NCI-H524 treated with DMSO at 0.1 percent for 48 hours (cell line): ENCODE results near the gene P2RX4.
"Not testable (repeated sequence)": the region's sequence is repeated elsewhere in the genome, so short reads cannot be mapped to it uniquely, and the experiment has no call there.

Source experiments
- DNase-seq: peaks from one replicate; lab custom pipeline; 2025; lab: John Stamatoyannopoulos, UW

The P2RX4 gene

DNA sequence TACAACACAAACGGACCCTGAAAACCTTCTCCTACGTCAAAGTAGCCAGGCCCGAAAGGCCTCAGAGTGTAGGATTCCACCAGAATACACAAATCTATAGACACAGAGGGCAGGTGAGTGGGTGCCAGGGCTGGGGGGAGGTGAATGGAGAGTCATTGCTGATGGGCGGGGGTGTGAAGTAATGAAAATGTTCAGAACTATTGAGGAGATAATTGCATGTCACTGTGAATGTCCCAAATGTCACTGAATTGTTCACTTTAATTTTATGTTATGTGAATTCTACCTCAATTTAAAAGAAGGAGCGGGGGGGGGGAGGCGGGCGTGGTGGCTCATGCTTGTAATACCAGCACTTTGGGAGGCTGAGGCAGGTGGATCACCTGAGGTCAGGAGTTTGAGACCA lies 36.0 kb downstream of the P2RX4 start:
- DNase-seq: no peak

DNA sequence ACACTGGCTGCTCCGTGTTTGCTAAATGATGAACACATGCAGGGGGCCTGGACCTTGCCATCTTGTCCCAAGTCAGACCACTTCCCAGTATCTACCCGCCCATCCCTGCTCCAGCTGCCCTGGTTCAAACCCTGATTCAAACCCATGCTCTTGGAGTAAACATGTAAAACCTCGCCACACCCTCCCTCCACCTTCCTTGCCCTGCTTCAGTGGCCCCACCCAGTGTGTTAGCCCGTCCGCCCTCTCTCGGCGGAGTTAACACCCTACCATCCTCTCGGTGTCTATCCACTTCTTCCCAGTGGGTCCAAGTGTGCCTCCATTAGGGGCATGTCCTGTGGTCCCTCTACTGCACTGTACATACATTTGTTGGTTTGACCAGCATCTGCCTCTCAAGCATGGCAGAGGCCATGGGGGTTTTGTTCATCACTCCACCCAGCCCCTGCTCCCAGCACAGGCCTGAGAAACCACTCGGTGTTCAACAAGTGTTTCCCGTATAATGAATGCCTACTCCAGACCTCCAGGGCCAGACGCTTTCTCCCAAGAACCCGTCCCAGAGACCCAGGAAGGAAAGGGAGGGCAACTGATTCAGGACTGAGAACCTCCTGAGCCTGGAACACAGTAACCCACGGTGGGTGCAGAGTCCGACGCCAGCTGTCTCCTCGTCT lies 37.1 kb downstream of the P2RX4 start:
- no peak for DNase-seq

DNA sequence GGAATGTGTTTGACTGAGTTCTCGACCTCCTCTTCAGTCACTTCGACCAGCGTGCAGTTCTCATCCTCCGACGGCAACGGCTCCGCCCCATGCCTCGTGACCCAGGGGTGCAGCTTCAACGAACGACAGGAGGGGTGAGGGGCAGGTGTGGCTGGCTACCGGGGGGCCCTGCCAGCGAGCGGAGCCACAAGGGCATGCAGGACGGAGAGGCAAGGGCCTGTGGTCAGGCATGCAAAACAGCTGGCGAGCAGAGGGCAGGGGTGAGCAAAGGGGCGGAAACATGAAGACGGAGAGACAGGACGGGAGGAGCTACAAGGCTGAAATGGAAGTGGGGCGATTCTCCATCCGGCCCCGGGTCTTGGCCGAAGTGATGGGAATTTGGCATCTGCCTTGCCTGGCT lies 38.7 kb downstream of the P2RX4 start:
- no peak for DNase-seq

DNA sequence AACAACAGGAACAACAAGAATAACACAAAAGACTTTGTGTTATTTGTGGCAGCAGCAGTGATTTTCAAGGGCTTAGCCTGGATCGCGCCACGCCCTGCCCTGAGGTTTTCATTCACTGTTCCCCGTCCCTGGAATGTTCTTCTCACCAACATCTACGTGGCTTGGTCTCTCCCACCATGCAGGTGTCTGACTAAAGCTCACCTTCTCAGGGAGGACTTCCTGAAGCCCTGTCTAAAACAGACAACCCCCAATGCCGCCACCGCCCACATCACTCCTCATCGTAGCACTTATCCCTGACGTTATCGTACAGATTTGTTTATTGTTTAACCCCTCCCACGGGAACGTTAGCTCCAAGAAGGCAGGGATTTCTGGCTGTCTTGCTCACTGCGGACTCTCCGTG lies 40.4 kb downstream of the P2RX4 start:
- no peak for DNase-seq

DNA sequence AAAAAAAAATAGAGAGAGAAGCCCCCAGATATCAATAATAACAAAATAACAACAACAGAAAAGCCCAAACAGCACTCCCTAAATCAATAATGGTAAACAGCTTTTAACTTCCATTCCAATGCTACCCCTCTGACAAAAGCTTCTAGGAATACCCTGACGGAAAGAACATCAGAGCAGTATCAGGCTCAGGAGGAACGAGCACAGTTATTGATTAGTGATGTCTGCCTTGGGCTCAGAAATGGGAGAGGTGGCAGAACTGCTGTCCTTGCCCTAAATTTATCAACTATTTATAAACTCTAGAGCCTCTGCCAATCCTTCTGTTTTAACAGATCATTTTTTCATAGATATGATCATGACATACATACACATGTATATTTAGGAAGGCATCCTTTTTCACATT lies 41.9 kb downstream of the P2RX4 start:
- DNase-seq: no peak

DNA sequence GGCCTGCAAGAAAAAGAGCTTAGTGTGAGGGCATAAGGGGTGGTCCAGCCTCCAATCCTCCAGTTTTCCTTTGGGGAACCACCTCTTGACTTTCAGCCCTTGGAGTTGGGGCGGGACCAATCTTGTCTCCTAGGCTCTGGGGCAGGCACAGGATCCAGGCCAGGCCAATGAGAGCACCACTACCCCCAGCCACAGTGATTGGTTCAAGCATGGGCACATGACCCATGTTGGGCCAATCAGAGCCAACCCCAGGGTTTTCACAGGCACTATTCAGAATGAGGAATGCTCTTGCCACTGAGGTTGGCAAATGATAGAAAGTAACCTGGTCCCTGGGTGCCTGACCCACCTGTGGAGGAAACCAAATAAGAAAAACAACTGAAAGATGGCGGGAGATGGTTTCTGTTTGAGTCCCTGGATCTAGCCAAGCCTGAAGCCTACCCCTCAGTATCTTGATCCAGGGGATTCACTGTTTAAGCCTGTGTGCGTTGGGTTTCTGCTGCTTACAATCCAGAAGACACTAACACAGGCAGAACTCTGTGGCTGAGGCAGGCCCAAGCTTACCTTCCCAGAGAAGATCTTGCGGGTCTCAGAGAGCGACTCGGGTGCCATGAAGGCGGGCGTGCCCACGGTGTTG lies 42.9 kb downstream of the P2RX4 start:
- no peak for DNase-seq

DNA sequence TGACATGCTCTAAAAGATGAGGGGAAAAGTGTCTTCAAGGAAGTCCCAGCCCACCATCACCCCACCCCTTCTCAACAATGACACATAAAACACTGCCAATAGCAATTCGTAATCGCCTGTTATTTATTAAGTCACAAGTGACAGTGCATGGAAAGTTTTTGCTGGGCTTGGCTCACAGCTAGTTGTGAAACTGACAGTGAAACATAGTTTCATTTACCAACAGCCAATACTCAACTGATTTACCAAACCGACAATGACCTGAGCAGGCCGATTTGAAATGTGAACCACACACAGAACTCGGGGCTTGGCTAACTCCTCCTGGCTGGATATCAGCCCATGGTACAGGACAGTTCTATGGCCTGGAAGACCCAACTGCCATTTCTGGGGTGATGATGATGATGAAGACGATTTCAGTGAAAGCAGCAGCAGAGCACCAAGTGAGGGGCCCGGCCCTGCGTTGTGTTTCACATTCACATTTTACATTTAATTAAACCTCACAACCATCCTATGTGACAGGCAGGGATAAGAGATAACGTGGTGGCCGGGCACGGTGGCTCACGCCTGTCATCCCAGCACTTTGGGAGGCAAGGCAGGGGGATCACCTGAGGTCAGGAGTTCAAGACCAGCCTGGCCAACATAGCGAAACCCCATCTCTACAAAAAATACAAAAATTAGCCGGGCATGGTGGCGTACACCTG lies 43.9 kb downstream of the P2RX4 start:
- no peak for DNase-seq

DNA sequence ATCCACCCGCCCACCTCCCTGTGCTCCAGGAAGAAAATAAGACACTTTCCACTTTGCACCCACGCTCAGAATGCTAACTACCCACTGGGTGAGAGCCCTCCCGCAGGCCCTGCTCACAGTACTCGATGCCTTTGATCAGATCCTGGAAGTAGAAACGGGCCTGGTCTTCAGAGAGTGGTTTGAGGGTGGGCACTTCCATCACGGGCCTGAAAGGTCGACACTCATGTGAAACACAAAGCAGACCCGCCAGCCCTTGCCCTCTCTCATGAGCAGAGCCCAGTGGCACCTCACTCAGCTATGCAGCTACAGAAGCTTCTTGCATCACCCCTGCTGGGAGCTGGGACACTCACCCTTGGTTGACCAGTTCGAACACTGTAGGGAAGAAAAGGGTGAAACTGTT lies 45.5 kb downstream of the P2RX4 start:
- DNase-seq: no peak

DNA sequence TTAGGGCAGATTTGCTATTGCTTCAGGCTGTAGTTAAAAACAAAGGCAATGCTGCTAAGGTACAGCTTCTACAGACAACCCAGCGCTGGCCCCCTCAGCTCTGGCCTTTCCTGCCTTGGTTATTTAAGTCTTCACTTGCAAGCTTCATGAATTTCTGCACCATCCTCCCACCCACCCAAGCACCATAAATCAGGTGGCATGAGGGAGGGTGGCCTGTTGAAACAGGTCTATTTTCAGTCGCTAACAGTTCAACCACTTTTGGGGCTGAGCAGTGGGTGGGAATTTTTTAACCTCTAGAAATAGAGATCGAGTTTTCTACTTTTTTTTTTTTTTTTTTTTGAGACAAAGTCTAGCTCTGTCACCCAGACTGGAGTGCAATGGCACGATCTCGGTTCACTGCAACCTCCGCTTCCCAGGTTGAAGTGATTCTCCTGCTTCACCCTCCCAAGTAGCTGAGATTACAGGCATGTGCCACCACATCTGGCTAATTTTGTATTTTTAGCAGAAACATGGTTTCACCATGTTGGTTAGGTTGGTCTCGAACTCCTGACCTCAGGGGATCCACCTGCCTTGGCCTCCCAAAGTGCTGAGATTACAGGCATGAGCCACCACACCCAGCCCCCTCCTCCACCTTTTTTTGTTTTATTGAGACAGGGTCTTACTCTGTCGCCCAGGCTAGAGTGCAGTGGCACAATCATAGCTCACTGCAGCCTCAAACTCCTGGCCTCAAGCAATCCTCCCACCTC lies 47.9 kb downstream of the P2RX4 start:
- not testable (repeated sequence) for DNase-seq

DNA sequence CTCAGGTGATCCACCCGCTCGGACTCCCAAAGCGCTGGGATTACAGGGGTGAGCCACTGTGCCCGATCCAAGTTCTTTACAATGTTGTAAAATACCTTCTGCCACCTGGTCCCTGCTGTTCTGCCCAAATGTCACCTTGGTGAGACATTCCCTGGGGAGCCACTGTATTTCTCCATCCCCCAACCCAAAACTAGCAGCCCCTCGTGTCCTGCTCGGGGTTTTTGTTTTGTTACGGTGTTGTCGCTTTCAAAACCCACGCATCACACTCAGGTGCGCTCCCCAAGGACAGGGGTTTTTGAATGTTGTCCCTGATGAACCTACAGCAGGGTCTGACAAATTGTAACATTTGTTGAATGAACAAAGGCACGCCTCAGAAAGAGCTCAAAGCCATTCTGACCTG lies 49.1 kb downstream of the P2RX4 start:
- DNase-seq: no peak

DNA sequence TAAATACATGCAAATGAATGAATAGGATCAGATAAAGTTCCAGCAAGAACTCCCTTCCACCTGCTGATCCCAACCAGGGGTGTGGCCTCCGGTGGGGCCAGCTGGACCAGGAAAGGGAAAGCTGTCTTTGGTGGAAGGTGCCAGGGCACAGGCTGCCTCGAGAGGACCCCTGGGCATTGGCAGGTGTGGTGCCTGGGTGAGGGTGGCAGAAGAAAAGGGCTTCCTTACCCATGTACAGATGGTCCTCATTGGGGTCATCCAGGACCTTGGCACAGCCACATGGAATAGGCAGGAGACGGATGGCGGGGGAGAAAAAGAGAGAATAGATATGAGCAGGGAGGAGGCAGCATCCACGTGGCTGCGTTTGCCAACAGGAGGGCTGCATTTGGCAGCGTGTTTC lies 50.2 kb downstream of the P2RX4 start:
- DNase-seq: no peak

DNA sequence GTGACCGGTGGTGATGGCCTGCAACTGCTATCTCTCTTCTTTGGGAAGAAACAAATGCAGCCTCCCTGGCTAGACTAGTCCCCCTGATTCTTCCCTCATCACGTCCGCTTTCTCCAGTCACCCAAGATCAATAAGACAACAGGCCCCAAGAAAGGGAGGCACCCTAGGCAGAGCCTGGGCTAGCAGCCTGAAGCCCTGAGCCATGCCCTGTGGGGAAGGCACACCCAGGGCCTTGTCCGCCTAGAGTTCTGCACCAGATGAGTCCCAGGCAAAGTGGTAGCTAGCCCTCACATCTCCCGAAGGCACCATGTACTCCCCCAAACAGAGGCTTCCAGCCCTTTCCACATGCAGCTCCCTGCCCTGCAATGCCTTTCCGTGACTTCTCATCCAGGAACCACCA lies 51.5 kb downstream of the P2RX4 start:
- DNase-seq: no peak

DNA sequence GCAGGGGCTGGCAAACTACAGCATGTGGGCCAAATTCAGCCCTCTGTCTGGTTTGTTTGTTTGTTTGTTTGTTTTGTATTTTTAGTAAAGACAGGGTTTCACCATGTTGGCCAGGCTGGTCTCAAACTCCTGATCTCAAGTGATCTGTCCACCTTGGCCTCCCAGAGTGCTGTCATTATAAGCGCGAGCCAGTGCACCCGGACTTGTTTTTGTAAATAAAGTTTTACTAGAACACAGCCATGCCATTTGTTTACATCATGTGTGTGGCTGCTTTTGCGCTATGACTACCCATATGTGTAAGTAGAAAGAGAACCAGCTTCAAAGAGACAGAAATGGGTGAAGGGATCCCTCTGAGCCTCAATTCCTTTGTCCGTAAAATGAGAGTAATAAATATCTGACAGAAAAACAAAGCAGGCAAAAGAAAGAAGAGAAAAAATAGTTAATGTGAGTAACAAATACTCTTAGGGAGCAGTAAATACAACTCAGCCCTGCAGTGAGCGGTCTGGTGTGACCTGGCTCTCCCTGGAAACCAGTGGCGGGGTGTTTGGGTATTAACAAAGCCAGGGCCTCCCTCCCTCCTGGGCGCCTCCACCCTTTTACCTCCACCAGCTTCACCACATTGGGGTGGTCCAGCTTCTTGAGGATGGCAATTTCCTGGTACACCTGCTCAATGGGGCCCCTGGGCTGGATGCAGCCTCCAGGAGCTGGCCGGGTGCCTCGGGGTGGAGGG lies 53.4 kb downstream of the P2RX4 start:
- no peak for DNase-seq

DNA sequence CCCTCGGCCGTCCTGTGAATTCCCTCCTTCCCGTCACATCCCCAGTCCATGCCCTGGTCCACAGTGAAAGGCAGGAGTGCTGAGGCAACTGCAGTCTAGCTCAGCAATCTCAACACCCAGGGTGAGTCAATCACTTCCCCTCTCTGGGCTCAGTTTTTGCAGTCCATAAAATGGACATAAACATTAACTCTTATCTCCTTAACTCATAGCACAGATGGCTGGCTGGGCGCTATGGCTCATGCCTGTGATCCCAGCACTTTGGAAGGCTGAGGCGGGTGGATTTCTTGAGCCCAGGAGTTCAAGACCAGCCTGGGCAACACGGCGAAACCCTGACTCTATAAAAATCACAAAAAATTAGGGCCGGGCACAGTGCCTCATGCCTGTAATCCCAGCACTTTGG lies 54.2 kb downstream of the P2RX4 start:
- DNase-seq: no peak

DNA sequence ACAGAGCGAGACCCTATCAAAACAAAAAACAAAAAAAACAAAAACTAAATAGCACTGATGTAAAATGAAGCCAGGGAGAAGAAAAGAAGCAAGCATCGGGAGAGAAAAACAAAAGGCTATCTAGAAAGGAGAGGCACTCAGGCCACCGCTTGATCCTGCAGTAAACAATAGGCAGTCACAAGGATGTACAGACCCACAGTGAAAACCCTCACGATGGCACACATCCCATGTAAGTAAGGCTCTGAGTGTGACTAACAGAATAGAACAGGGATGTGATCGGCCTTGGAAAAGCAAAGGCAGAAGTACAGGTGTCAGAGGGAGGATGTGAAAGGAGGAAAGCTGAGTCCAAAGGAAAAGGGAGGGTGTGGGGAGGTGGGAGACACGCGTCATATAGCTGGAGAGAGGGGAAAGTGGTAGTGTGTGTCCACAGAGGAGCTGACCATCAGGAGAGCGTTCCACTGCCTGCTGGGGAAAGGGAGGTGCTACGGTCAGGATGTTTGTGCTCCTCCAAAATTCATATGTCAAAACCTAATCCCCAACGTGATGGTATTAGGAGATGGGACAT lies 55.1 kb downstream of the P2RX4 start:
- no peak for DNase-seq

DNA sequence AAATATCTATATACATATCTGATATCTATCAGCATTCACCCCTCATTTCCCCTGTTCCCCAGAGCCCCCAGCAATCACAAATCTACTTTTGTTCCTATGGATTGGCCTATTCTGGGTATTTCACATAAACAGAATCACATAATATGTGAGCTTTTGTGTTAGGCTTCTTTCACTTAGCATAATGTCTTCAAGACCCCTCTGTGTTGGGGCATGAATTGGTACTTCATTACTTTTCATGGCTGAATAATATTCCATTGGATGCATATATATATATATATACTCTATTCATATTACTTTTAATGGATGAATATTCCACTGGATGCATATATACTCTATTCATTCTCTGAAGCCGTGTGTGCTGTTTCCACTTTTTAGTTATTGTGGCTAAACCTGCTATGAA lies 57.9 kb downstream of the P2RX4 start:
- DNase-seq: no peak

DNA sequence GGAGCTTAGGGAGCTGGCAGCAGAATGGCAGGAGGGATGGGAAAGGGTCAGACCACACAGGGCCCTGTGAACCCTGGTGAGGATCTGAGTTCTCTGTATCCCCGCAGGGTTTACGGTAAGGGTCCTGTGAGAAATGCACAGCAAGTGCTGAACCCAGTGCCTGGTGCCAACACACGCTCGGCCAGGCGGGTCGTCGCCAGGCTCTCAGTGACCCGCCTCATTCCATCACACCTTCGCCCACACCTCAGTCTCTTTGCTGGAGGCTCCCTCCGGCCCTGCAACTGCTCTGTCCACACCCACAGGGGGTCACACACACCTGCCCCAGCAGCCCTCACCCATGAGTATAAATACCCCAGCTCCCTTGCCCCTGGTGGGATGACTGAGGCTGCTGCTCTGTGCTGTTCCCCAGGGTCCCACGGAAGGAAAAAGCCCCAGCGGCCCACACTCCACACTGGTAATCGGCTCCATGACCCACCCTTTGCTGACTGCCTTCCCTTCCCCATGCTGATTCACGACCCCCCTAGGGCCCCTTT lies 63.5 kb downstream of the P2RX4 start:
- no peak for DNase-seq

DNA sequence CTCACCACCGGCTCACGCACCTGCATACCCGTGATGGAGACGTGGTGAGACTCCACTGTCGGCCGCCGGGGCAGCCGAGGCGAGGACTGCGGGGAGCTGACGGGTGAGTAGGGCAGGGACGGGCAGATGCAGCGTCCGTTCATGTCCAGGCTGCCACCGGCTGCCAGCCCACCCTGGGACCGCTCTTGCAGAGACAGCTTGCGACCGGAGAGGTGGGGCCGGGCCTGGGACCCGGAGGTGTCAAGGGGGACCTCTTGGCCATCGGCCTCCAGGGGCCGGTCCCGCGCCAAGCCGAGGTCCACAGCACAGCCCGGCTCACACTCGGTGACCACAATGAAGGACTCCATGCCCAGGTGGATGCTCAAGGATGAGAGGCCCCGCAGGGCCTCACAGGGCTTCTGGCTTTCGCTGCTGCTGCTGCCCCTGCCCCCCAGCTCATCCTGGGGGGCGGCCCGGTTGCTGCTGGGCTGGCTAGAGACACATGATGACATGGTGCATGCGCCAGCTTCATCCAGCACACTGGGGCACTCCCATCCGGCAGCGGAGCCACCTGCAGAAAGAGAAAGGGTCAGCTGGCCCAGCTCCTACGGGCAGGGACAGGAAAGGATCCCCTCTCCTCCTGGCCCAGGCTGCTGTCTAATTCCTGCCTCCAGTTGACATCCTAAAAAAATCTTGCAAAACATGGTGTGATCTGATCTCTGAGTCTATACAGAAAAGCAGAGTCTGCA lies 64.3 kb downstream of the P2RX4 start:
- no peak for DNase-seq

DNA sequence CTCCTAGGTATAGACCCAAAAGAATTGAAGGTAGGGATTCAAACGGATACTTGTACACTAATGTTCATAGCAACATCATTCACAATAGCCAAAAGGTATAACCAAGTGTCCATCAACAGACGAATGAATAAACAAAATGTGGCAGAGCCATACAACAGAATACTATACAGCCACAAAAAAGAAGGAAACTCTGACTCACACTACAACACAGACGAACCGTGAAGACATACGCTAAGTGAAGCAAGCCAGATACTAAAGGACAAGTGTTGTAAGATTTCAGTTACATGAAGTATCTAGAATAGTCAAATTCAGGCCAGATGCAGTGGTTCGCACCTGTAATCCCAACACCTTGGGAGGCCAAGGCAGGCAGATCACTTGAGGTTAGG lies 67.4 kb downstream of the P2RX4 start:
- no peak for DNase-seq

DNA sequence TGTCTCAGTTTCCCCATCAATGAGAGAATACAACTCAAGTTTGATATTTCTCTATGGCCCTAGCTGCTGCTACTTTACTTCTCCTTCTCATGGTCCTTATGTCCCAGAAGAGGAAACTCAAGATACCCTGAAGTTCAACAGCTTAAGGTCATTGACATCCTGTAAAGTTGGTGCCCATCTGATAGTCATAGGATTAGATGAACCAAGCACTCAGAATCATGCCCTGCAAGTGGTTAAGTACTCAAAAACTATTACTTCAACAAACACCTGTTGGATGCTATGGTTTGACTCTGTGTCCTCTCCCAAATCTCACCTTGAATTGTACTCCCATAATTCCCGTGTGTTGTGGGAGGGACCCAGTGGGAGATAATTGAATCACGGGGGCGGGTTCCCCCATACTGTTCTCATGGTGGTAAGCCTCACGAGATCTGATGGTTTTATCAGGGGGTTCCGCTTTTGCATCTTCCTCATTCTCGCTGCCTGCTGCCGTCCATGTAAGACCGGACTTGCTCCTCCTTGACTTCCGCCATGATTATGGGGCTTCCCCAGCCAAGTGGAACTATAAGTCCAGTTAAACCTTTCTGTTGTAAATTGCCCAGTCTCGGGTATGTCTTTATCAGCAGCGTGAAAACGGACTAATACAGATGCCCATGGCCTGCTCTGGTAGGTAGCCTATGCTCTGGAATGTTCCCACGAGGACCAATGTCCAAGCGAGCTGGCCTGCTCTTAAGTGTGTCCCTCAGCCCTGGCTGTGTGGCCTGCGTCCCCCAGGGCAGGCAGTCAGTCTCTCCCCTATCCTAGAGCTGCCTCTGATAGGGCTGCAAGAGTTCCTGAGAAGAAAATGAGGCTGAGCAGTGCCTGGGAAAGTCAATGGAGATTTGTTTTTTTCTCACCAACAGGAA lies 68.5 kb downstream of the P2RX4 start:
- DNase-seq: no peak
